CD14-positive monocyte (primary cell): ENCODE data around the gene ADAMTS13. TPM values are rescaled to one million over a fixed set of nuclear protein-coding genes. Genes with fewer than 3 reads are reported as not detected.

Experiments used
- DNase-seq, 3 donors: peaks; one replicate each; pipeline ENCODE4 v3.0.0-alpha.2; 2011 to 2022
- H2AFZ ChIP-seq: 2 replicates; pipeline ENCODE4 v1.6.0; 2012; ENCODE audit warnings: mild to moderate bottlenecking, low read depth, low read length, inconsistent platforms; ENCODE audit not compliant: insufficient read depth, poor library complexity, severe bottlenecking
- H3K27ac ChIP-seq, 2 donors: 1 replicate in 1 of 2; 2 replicates in 1 of 2; pipeline ENCODE4 v1.5.1; 2012 to 2013; ENCODE audit warnings: low read length in 2 of 2, control low read depth in 1 of 2, inconsistent platforms in 1 of 2, low read depth in 1 of 2, mild to moderate bottlenecking in 1 of 2
- H3K27me3 ChIP-seq, 2 donors: one replicate each; pipeline versions ENCODE4 v1.6.0 to v1.6.1; 2011 to 2013; ENCODE audit warnings: low read length in 2 of 2; ENCODE audit not compliant: control insufficient read depth in 2 of 2, insufficient read depth in 2 of 2
- H3K36me3 ChIP-seq, 2 donors: replicated peaks in 1 of 2; 1 replicate in 1 of 2; 2 replicates in 1 of 2; pipeline versions ENCODE4 v1.5.1 to v1.6.1; 2012 to 2013; ENCODE audit warnings: low read length in 2 of 2, control low read depth in 1 of 2, inconsistent platforms in 1 of 2, mild to moderate bottlenecking in 1 of 2; ENCODE audit not compliant: insufficient read depth in 2 of 2, control insufficient read depth in 1 of 2
- H3K4me1 ChIP-seq, 2 donors: 1 replicate in 1 of 2; 2 replicates in 1 of 2; pipeline versions ENCODE4 v1.5.1 to v1.6.1; 2012 to 2013; ENCODE audit warnings: low read length in 2 of 2, control low read depth in 1 of 2, inconsistent platforms in 1 of 2, mild to moderate bottlenecking in 1 of 2, moderate library complexity in 1 of 2; ENCODE audit not compliant: insufficient read depth in 2 of 2, control insufficient read depth in 1 of 2
- H3K4me2 ChIP-seq: replicated peaks from 2 replicates; pipeline ENCODE3; 2012; ENCODE audit warnings: low read length, moderate library complexity, mild to moderate bottlenecking; ENCODE audit not compliant: poor library complexity, severe bottlenecking; ENCODE audit errors: extremely low read depth
- H3K4me3 ChIP-seq, 3 experiments: fragments of 200-600 bp in 1 of 3; sonication (generic) in 1 of 3; replicated peaks in 1 of 3; 1 replicate in 2 of 3; 2 replicates in 1 of 3; pipeline ENCODE4 v1.5.1; 2011 to 2013; ENCODE audit warnings: low read length in 3 of 3, mild to moderate bottlenecking in 3 of 3, control low read depth in 2 of 3, low read depth in 2 of 3, inconsistent platforms in 1 of 3, moderate library complexity in 1 of 3
- H3K79me2 ChIP-seq: 2 replicates; pipeline ENCODE4 v1.6.0; 2012; ENCODE audit warnings: mild to moderate bottlenecking, control low read depth, inconsistent platforms, low read length, moderate library complexity; ENCODE audit not compliant: insufficient read depth
- H3K9ac ChIP-seq: 2 replicates; pipeline ENCODE4 v1.6.0; 2017; ENCODE audit warnings: low read length, mild to moderate bottlenecking; ENCODE audit not compliant: insufficient read depth, poor library complexity, severe bottlenecking
- H3K9me3 ChIP-seq, 2 donors: replicated peaks in 1 of 2; 1 replicate in 1 of 2; 2 replicates in 1 of 2; pipeline versions ENCODE4 v1.5.1 to v1.6.1; 2012 to 2013; ENCODE audit warnings: low read length in 2 of 2, control low read depth in 1 of 2; ENCODE audit not compliant: control insufficient read depth in 1 of 2, insufficient read depth in 1 of 2
- H4K20me1 ChIP-seq: 2 replicates; pipeline ENCODE4 v1.6.0; 2012; ENCODE audit warnings: mild to moderate bottlenecking, low read length, control low read depth, moderate library complexity; ENCODE audit not compliant: insufficient read depth
- H3K27ac Mint-ChIP-seq, 7 donors: one replicate each; pipeline ENCODE4 v1.8.0; 2020; ENCODE audit warnings: mild to moderate bottlenecking in 7 of 7, mixed read lengths in 7 of 7, moderate library complexity in 6 of 7, inconsistent platforms in 2 of 7
- H3K27me3 Mint-ChIP-seq, 3 donors: one replicate each; pipeline ENCODE4 v1.8.0; 2021 to 2022; ENCODE audit warnings: low read depth in 3 of 3, mild to moderate bottlenecking in 3 of 3, mixed read lengths in 3 of 3, moderate library complexity in 3 of 3, inconsistent platforms in 1 of 3
- H3K36me3 Mint-ChIP-seq, 2 donors: one replicate each; pipeline ENCODE4 v1.8.0; 2020; ENCODE audit warnings: mixed read lengths in 2 of 2, inconsistent platforms in 1 of 2, mild to moderate bottlenecking in 1 of 2
- H3K4me1 Mint-ChIP-seq: one replicate; pipeline ENCODE4 v1.8.0; 2020; ENCODE audit warnings: mild to moderate bottlenecking, mixed read lengths
- H3K4me3 Mint-ChIP-seq, 2 donors: one replicate each; pipeline ENCODE4 v1.8.0; 2020; ENCODE audit warnings: mild to moderate bottlenecking in 2 of 2, mixed read lengths in 2 of 2, moderate library complexity in 1 of 2
- H3K9me3 Mint-ChIP-seq, 7 donors: one replicate each; pipeline ENCODE4 v1.8.0; 2020 to 2022; ENCODE audit warnings: mixed read lengths in 7 of 7, mild to moderate bottlenecking in 6 of 7, moderate library complexity in 6 of 7, inconsistent platforms in 2 of 7
- CTCF ChIP-seq: fragments of 200-600 bp; IDR thresholded peaks from one replicate; pipeline ENCODE4 v1.8.0; 2022; ENCODE audit warnings: antibody characterized with exemption, mild to moderate bottlenecking
- WGBS: methylation state at CpG from one replicate; pipeline ENCODE4 v1.1.5; 2013; ENCODE audit warnings: missing lambda C conversion rate; ENCODE audit not compliant: insufficient coverage; 5-methylcytosine and 5-hydroxymethylcytosine counted together
- intact Hi-C, 2 donors: fragments of 100-400 bp; cut with micrococcal nuclease; formaldehyde crosslinking; loops; one replicate each; pipeline versions ENCODE4 v1.15.0 to v1.15.1; 2023
- polyA plus RNA-seq, 3 donors: library from polyadenylated mRNA; depleted of rRNA in 1 of 3; unstranded in 2 of 3; stranded (reverse) in 1 of 3; fragments of 300-500 nt in 2 of 3; fragments of >200 nt in 1 of 3; fragmentation: Illumina TruSeq in 2 of 3; gene quantifications; 1 replicate in 2 of 3; 2 replicates in 1 of 3; pipeline ENCODE4 v1.2.3, GENCODE V29; 2012 to 2021

ADAMTS13 gene
- polyA plus RNA-seq, 3 donors, result 0.77 TPM; not detected in 2

DNA sequence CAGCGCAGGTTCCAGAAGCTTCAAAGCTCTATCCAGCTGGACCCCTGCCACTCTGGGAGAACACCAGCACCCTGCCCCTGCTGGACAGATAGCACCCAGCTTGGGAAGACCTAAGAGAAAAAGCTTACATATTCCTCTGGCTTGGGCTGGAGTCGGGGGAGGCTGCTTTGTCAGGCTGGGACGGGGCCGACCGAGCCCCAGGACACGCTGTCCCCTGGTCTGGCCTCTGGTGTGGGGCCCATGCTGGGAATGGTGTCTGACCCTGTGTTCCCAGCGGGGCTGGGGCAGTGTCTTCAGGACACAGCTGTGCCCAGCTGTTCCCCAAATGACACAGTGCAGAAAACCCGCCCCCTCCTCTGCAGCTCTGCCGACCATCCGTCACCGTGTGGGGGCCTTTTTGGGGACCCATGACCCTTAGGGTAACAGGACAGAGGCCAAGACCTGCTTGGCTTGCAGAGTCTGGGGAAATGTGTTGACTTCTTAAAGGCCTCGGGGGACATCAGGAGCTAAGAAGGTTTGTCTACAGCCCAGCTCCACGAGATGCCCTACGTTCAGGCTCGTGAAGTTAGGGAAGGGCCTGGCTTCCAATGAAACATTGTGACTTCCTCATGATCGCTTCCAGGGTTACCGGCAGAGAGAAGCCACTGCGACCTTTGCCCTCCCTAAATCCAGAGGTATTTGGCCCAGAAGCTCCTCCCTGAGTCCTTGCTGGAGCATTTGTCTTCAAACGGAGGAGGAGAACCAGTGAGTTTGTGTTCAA lies 77.1 kb downstream of the ADAMTS13 start:
- Histone ChIP-seq H3K4me2 (no peak overlapping the region), H3K36me3 (no peaks in the 10 kb centered on the region), H3K27ac (no peak overlapping the region), H3K4me1 (no peaks in the 10 kb centered on the region), H4K20me1 (no peaks in the 10 kb centered on the region), H3K9ac (no peak overlapping the region), H3K27me3 (peaks cover 0 to 2% of the 10 kb centered on the region in 2 donors), H3K9me3 (peaks cover 7 to 16% of the 10 kb centered on the region in 2 donors), H3K79me2 (no peaks in the 10 kb centered on the region), H2AFZ (no peak overlapping the region), H3K4me3 (no peak overlapping the region)
- Mint-ChIP-seq H3K27me3 (peaks cover 0 to 9% (median 4%) of the 10 kb centered on the region in 3 donors), H3K27ac (no peak overlapping the region), H3K4me3 (no peak overlapping the region), H3K36me3 (no peaks in the 10 kb centered on the region), H3K9me3 (peaks cover 6 to 27% (median 20%) of the 10 kb centered on the region in 7 donors), H3K4me1 (no peaks in the 10 kb centered on the region)
- no peak for DNase-seq
- intact Hi-C loops, result no loop called here
- TF ChIP-seq CTCF, result no peak
- WGBS, result 86% methylated on average over 19 of the region's 19 CpGs

DNA sequence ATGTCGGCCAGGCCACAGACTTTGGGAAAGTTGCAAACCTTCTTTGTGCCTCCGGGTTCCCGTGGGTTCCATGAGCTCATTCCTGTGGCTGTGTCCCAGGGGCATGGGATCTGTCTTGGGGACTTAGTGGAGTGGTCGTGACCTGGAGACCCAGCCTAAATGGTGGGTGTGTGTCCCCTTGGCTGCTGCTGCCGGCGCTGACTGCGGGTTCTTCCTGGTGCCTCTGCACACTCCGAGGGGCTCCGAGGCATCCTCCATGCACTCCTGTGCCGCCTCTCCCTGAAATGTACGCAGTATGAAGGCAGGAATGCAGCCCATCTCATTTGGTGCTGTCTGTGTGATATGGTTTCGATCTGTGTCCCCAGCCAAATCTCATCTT lies 77.7 kb downstream of the ADAMTS13 start:
- H3K27ac Mint-ChIP-seq, result no peak overlapping the region
- no peak overlapping the region for H3K27ac ChIP-seq
- H3K9ac ChIP-seq, result no peak overlapping the region
- intact Hi-C loops, result no loop called here
- no peaks in the 10 kb centered on the region for H3K36me3 ChIP-seq
- DNase-seq, result no peak
- 85% methylated on average over 12 of the region's 12 CpGs for WGBS
- TF ChIP-seq CTCF, result no peak
- H3K4me2 ChIP-seq, result no peak overlapping the region
- no peaks in the 10 kb centered on the region for H3K4me1 ChIP-seq
- no peak overlapping the region for H3K4me3 ChIP-seq
- no peak overlapping the region for H2AFZ ChIP-seq
- no peaks in the 10 kb centered on the region for H3K4me1 Mint-ChIP-seq
- H3K27me3 Mint-ChIP-seq, result peaks cover 0 to 9% (median 4%) of the 10 kb centered on the region in 3 donors
- no peaks in the 10 kb centered on the region for H4K20me1 ChIP-seq
- H3K9me3 Mint-ChIP-seq, result peaks cover 6 to 27% (median 20%) of the 10 kb centered on the region in 7 donors
- H3K27me3 ChIP-seq, result peaks cover 0 to 2% of the 10 kb centered on the region in 2 donors
- no peaks in the 10 kb centered on the region for H3K79me2 ChIP-seq
- H3K4me3 Mint-ChIP-seq, result no peak overlapping the region
- peaks cover 7 to 16% of the 10 kb centered on the region in 2 donors for H3K9me3 ChIP-seq
- no peaks in the 10 kb centered on the region for H3K36me3 Mint-ChIP-seq
